Stimulated activated naive B cell treated with anti-CD40 and anti-IgM and Interleukin-4, amounts not matched to agents 10 μg/mL and 1 μg/mL and 100 μg/mL, for 72 hours (primary cell): ENCODE measurements around the gene RASSF7.

ENCODE experiments used
- ATAC-seq, 2 donors: fragments of 150-1000 bp; cut with Tn5 transposase; replicated peaks; 2 replicates each; pipeline ENCODE4 v1.10.0; 2021; ENCODE audit warnings: moderate library complexity in 1 of 2
- DNase-seq: peaks from one replicate; pipeline ENCODE4 v3.0.0; 2021
- H3K27ac Mint-ChIP-seq: one replicate; pipeline ENCODE4 v1.8.0; 2022; ENCODE audit warnings: mild to moderate bottlenecking, mixed read lengths
- H3K27me3 Mint-ChIP-seq, 2 donors: one replicate each; pipeline ENCODE4 v1.8.0; 2022; ENCODE audit warnings: mixed read lengths in 2 of 2
- H3K36me3 Mint-ChIP-seq, 2 donors: one replicate each; pipeline ENCODE4 v1.8.0; 2022; ENCODE audit warnings: mixed read lengths in 2 of 2, mild to moderate bottlenecking in 1 of 2
- H3K4me1 Mint-ChIP-seq, 2 donors: one replicate each; pipeline ENCODE4 v1.8.0; 2022; ENCODE audit warnings: mixed read lengths in 2 of 2, mild to moderate bottlenecking in 1 of 2
- H3K4me3 Mint-ChIP-seq, 2 donors: one replicate each; pipeline ENCODE4 v1.8.0; 2022; ENCODE audit warnings: mild to moderate bottlenecking in 2 of 2, mixed read lengths in 2 of 2, moderate library complexity in 1 of 2
- H3K9me3 Mint-ChIP-seq, 2 donors: one replicate each; pipeline ENCODE4 v1.8.0; 2022; ENCODE audit warnings: mixed read lengths in 2 of 2, mild to moderate bottlenecking in 1 of 2

Gene RASSF7

DNA sequence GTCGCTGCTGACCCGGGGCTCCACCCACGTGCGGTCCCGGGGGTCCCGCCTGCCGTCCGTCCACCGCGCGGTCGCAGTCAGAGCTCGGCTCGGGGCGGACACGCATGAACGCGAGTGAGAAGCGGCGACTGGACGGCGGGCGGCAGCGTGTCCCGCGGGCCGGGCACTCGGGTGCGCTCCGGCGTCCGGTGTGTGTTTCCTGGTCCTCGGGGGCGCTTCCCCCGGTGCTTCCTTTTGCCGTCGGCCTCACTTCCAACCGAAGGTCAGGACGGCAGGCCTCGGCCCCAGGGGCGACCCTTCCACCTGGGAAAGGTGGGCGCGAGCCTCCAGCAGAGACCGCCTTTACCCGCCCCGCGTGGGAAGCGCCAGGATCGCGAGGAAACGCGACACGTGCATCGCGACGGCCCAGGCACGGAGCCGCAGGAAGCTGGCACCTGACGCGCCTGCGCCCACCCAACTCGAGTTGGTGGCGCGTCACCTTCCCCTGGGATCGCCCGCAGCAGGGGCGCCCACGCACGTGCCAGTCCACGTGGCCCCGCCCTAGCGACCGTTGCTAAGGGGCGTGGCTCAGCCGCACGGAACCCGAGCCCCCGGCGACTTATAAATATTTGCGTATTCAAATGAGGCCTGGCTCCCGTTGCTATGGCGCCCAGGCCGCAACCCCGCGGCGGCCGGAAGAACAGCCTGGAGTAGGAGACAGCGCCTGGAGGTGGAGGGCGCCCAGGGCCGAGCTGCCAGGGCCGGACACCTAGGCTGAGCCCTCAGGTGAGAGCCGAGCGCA lies 23.7 kb upstream of the RASSF7 start, which contains the start of gene LRRC56:
Gene LRRC56 (plus strand): TSS at position 687 of the 781 bp plus-strand sequence. CDS start 3,158 bp downstream, outside the sequence.
- Mint-ChIP-seq H3K4me3 (peak within 1 kb of the TSS; percentile 96 to 97), H3K4me1 (peaks cover 17 to 38% of the 10 kb centered on the region in 2 donors), H3K27me3 (no peaks in the 10 kb centered on the region), H3K9me3 (no peaks in the 10 kb centered on the region), H3K27ac (peak within 1 kb of the TSS; percentile 95), H3K36me3 (peaks cover 5 to 6% of the 10 kb centered on the region in 2 donors)
- ATAC-seq (peak; percentile 50 to 56), DNase-seq (peak; percentile 96)

DNA sequence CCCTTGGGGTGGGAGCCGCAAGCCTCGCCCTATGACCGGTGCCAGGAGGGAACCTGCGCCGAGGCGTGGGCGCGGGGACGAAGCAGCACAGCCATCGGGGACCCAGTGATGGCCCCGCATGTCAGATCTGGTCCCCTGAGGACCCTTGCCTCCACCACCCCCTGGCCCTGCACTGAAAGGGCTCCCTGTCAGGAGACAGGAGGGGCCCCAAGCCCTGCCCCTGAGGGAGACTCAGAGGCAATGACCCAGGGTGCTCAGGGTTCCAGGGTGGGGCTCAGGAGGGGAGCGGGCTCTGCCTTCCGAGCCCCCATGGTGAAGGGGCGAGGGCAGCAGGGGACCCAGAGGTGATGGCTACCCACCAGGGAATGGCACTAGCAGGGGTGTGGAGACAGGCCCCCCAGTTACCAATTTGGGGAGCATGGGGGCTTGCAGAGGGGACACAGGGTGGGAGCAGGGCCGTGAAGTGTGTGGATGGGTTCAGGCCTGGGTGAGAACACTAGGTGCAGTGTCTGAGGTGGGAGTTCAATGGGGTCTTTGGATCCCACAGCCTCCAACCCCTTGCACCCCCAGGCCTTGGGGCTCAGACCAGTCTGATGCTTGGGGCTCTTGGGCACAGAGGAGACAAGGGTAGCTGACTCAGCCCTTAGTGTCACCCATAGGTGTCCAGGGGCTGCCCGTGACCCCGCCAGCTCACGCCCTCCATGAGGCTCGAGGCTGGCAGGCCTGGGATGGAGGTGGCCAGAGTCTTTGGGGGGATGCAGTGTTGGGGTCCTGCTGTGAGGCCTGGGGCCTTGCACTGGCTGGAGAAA lies 22.9 kb upstream of the RASSF7 start:
- Mint-ChIP-seq H3K4me1 (peaks cover 17 to 32% of the 10 kb centered on the region in 2 donors), H3K9me3 (no peaks in the 10 kb centered on the region), H3K36me3 (peaks cover 0 to 2% of the 10 kb centered on the region in 2 donors), H3K27me3 (no peaks in the 10 kb centered on the region), H3K4me3 (peak overlapping the region; percentile 77 to 96), H3K27ac (peak overlapping the region; percentile 95)
- ATAC-seq (no peak), DNase-seq (no peak)

DNA sequence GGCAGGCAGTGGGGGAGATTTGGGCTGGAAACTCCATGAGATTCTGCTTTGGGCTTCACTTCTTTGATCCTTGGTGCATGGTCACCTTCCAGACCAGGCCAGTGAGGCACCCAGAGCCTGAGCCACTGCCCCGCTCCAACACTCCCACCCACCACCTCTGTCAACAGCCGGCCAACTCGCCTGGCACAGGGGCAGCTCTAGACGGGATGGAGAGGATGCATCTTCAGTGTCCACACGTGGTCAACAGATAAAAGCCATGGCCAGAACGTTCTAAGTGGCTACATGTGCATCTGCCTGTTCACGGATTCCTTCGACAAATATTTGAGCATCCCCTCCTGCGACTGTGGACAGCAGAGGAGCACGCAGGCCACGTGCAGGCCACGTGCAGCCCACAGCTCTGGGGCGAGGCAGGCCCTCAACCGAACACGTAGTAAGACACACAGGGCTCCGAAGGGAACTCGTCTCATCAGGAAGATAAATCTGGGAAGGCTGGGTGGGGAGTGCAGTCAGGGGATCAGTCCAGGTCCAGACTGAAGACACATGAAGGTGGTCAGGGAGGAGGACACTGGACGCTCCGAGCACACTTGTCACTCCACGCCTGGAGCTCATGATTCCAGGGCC lies 22.2 kb upstream of the RASSF7 start:
- H3K4me3 Mint-ChIP-seq: no peak overlapping the region

DNA sequence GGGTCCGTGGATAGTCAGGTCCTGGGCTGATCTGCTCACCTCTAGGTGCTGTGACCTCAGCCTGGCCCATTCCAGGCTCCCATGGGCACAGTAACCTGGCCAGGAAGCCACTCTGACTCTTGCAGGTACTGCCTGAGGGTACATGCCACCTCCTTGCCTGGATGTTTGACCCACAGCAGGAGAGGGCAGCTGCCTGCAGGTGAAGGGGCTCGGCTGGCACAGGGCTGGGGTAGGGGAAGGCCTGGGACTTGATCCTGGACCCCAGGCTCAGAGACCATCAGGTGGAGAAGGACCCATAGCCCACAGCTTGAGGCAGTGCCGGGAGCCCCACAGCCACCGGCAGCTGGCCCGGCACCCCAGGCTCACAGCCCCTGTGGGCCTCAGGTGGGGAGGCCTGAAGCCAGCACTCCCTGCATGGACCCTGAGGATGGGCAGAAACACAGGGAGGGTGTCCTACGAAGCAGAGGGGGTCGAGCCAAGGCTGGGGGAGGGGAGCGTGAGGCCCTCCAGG lies 20.7 kb upstream of the RASSF7 start:
- no peak overlapping the region for H3K4me3 Mint-ChIP-seq
- H3K27me3 Mint-ChIP-seq: no peaks in the 10 kb centered on the region
- no peak overlapping the region for H3K27ac Mint-ChIP-seq

More for the DNA sequence above, 22.2 kb upstream of the RASSF7 start:
- no peak overlapping the region for H3K27ac Mint-ChIP-seq
- H3K9me3 Mint-ChIP-seq: no peaks in the 10 kb centered on the region
- no peaks in the 10 kb centered on the region for H3K27me3 Mint-ChIP-seq
- ATAC-seq (no peak), DNase-seq (no peak)
- H3K4me1 Mint-ChIP-seq: peaks cover 17 to 32% of the 10 kb centered on the region in 2 donors
- H3K36me3 Mint-ChIP-seq: peaks cover 0 to 2% of the 10 kb centered on the region in 2 donors

DNA sequence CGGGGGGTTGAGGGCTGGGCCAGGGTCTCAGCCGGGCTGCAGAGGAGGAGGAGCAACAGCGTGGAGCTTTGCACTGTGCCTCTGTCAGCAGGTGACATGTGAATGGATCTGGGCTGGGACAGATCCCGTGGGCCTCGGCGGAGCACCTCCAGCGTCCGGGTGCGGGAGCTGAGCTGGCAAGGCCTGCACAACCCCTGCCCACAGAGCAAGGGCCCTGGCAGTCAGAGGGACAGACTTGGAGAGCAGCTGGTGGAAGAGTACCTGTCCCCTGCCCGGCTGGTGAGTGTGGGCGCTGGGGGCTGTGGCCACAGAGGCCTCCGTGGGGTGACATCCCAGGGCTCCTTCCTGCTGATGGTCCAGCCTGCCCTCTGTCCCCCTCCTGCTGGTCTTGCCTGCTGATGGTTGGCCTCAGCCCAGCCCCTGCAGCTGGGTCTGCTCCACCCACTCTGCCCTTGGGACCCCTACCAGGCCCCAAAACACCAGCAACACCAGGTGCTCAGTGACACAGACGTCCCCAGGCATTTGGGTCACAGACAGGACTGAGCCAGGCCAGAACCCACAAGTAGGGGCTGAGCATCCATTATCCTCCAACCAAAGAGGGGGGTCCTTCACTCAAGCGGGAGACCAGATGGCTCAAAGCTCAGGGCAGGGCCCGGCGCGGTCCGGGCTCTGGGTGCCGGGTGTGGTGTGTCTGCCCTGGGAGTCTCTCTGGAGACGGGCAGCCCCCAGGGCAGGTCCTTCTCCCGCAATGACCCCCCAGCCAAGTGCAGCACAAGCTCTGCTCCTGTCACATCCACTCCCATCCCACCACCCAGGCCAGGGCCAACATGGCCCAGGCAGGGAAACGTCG lies 20.0 kb upstream of the RASSF7 start:
- ATAC-seq (no peak), DNase-seq (no peak)
- Mint-ChIP-seq H3K9me3 (no peaks in the 10 kb centered on the region), H3K36me3 (peaks cover 0 to 2% of the 10 kb centered on the region in 2 donors), H3K4me3 (no peak overlapping the region), H3K27me3 (no peaks in the 10 kb centered on the region), H3K27ac (no peak overlapping the region), H3K4me1 (peaks cover 14 to 21% of the 10 kb centered on the region in 2 donors)

More for the DNA sequence above, 20.7 kb upstream of the RASSF7 start:
- Mint-ChIP-seq H3K4me1 (peaks cover 14 to 21% of the 10 kb centered on the region in 2 donors), H3K9me3 (no peaks in the 10 kb centered on the region), H3K36me3 (peaks cover 0 to 2% of the 10 kb centered on the region in 2 donors)
- no peak for DNase-seq
- no peak for ATAC-seq

DNA sequence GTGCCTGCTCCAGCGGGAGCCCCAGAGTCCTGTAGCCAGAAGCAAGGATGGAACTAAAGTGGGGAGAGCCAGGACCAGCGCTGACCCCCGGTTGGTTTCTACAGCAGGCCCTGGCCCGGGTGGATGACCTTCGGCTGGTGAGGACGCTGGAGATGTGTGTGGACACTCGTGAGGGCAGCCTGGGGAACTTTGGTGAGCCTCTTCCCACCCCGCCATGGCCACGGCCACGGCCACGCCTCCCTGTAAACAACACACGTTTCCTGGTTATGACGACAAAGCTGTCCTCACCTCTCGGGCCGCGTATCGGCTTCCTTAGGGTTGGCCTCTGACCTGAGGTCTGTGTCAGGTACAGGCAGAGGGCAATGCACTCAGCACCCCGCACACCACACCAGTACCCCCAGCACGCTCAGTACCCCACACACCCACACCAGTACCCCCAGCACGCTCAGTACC lies 19.3 kb upstream of the RASSF7 start:
- Mint-ChIP-seq H3K27me3 (no peaks in the 10 kb centered on the region), H3K4me3 (no peak overlapping the region), H3K27ac (no peak overlapping the region), H3K4me1 (peaks cover 11 to 16% of the 10 kb centered on the region in 2 donors), H3K9me3 (no peaks in the 10 kb centered on the region), H3K36me3 (no peaks in the 10 kb centered on the region)
- ATAC-seq (no peak), DNase-seq (no peak)

DNA sequence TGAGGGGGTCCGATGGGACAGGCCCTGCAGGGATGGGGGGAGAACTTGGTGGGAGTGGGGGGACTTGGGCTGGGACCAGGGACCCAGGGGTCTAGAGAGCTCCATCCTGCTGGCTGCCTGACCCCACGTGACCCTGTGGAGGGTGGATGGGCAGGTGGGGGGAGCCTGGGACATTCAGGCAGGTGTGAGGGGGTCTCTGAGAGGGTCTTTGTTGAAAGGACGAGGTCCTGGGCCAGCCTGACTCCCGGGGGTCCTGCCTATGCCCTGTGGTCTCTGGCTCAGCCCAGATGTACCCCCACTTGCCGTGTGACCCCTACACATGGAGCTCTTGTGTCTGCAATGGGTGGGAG lies 16.0 kb upstream of the RASSF7 start:
- Mint-ChIP-seq H3K27me3 (no peaks in the 10 kb centered on the region), H3K36me3 (no peaks in the 10 kb centered on the region), H3K9me3 (no peaks in the 10 kb centered on the region), H3K4me1 (peaks cover 0 to 2% of the 10 kb centered on the region in 2 donors), H3K4me3 (no peak overlapping the region), H3K27ac (no peak overlapping the region)
- DNase-seq: no peak
- ATAC-seq: no peak

DNA sequence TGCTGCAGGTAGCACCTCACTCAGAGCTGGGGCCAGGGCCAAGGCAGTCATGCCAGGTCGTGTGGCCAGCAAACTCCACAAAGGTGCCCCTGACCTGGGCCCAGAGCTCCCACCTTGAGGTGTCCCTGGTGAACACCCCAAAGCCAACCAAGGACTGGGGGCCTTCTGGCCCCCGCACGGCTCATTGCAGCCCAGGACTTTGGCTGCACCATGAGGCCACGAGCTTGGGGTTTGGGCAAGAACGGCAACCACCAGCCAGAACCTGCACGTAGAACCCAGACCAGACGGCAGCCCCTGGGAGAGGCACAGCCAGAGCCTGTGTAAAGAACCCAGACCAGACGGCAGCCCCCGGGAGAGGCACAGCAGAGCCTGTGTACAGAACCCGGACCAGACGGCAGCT lies 15.6 kb upstream of the RASSF7 start:
- no peak for ATAC-seq
- Mint-ChIP-seq H3K27me3 (no peaks in the 10 kb centered on the region), H3K4me3 (no peak overlapping the region), H3K4me1 (peaks cover 0 to 2% of the 10 kb centered on the region in 2 donors), H3K36me3 (peaks cover 0 to under 1% of the 10 kb centered on the region in 2 donors), H3K27ac (no peak overlapping the region), H3K9me3 (no peaks in the 10 kb centered on the region)
- DNase-seq: no peak

DNA sequence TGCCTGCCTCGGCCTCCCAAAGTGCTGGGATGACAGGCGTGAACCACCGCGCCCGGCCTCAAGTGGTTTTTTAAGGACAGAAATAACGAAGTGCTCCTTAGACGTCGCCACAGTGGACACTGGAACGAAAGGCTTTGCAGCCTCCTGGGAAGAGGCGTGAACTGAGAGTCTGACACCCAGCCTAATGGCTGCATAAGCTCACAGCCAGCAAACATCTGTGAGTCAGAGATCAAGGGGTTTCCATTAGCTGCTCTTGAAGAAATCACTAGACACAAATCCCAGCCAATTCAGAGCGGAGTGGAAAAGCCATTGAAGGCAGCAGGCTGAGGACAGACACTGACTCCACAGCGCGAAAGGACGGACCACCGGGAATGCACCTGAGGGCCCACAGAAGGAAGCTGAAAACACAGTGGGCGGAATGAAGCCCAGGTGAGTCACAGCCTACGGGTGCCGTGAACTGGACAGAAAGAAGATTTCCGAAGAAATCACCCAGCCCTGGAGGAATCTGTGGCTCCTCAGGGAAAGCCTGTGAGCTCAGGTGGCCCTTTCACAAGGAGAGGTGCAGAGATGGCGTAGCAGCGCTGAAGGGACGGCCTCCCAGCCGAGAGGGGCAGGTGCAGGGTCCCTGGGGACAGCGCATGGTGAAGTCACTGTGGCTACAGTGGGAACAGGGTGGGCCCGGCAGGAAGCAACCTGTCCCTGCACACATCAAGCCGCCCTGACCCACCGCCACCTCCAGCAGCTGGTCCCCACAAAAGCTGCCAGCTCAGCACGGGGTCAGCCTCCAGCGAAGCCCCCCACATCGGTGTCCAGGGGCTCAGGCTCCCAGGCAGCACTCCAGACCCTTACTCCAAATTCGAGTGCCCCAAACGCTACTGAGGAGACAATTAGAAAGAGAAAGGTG lies 11.8 kb upstream of the RASSF7 start:
- H3K4me1 Mint-ChIP-seq: peaks cover 0 to 8% of the 10 kb centered on the region in 2 donors
- H3K27ac Mint-ChIP-seq: no peak overlapping the region
- no peak overlapping the region for H3K4me3 Mint-ChIP-seq
- no peaks in the 10 kb centered on the region for H3K9me3 Mint-ChIP-seq
- no peaks in the 10 kb centered on the region for H3K27me3 Mint-ChIP-seq
- ATAC-seq (no peak), DNase-seq (no peak)
- H3K36me3 Mint-ChIP-seq: peaks cover 0 to 3% of the 10 kb centered on the region in 2 donors

DNA sequence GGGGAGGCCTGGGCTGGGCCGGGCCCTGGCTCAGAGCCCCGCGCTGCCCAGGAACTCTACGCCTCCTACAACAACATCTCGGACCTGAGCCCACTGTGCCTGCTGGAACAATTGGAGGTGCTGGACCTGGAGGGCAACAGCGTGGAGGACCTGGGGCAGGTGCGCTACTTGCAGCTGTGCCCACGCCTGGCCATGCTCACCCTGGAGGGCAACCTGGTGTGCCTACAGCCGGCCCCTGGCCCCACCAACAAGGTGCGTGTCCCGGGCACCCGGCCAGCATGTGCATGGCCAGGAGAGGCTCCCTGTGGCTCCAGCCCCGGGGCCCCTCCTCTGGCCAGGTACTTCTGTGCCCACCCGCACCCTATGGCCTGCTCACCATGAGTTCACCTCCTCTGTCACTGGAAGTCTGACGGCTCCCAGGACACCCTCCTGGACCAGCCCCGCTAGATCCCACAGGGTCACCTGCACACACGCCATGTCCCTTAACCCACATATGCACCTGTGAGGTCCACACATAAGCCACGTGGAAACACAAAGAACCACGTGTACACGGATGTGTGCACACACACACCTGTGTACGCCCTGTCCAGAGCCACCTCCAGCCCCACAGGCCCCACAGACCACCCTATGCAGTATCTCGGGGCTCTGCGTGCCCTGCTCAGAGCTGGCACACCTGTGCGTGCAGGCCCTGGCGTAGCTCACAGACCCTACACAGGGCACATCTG lies 10.6 kb upstream of the RASSF7 start:
- H3K36me3 Mint-ChIP-seq: peaks cover 0 to 3% of the 10 kb centered on the region in 2 donors
- H3K27me3 Mint-ChIP-seq: no peaks in the 10 kb centered on the region
- DNase-seq (no peak), ATAC-seq (no peak)
- no peak overlapping the region for H3K4me3 Mint-ChIP-seq
- no peak overlapping the region for H3K27ac Mint-ChIP-seq
- peaks cover 0 to 12% of the 10 kb centered on the region in 2 donors for H3K4me1 Mint-ChIP-seq
- no peaks in the 10 kb centered on the region for H3K9me3 Mint-ChIP-seq

DNA sequence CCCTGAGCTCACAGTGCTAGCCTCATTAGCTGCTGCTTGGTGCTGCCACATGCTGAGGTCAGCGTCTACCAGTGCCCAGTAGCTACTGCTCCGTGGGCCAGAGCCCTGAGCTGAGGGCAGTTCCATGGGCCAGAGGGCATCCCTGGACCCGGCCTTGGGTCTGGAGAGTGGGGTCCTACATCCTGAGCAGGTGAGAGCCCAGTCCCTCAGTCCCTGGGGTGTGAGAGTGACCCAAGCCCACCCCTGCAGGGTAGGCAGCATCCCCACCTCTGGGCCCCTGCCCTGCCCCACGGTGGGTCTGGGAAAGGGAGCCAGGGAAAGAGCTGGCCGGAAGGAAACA lies 10.1 kb upstream of the RASSF7 start:
- Mint-ChIP-seq H3K36me3 (peaks cover 0 to 3% of the 10 kb centered on the region in 2 donors), H3K9me3 (no peaks in the 10 kb centered on the region), H3K4me3 (no peak overlapping the region), H3K4me1 (peaks cover 0 to 12% of the 10 kb centered on the region in 2 donors), H3K27me3 (no peaks in the 10 kb centered on the region), H3K27ac (no peak overlapping the region)
- ATAC-seq (no peak), DNase-seq (no peak)

DNA sequence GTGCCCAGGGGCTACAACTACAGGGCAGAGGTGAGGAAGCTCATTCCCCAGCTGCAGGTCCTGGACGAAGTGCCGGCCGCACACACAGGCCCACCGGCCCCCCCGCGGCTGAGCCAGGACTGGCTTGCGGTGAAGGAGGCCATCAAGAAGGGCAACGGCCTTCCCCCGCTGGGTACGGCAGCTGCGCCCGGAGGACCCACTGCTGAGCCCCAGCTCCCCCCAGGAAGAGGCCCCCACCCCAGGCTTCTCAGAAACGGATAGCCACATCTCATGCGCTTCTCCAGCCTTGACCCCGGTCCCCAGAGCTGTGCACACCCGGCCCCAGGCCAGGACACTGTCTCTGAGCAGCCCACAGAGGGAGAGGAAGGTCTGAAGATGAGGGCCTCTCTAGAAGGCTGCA lies 9.6 kb upstream of the RASSF7 start:
- Mint-ChIP-seq H3K4me1 (peaks cover 0 to 12% of the 10 kb centered on the region in 2 donors), H3K36me3 (peaks cover 0 to 3% of the 10 kb centered on the region in 2 donors), H3K9me3 (no peaks in the 10 kb centered on the region), H3K27me3 (peaks cover 0 to under 1% of the 10 kb centered on the region in 2 donors), H3K27ac (no peak overlapping the region), H3K4me3 (no peak overlapping the region)
- ATAC-seq (no peak), DNase-seq (no peak)
